Vagina (tissue), 2 donors: ENCODE data around the gene HAAO. TPM values are rescaled to one million over a fixed set of nuclear protein-coding genes. Genes with fewer than 3 reads are reported as not detected.

Experiments used
- DNase-seq, 2 donors: peaks; one replicate each; pipeline ENCODE4 v3.0.0-alpha.2; 2017; ENCODE audit errors: extremely low spot score in 2 of 2
- H3K27ac ChIP-seq: fragments of 200-600 bp; sonication (generic); one replicate; pipeline ENCODE4 v1.5.1; 2019
- H3K27me3 ChIP-seq: fragments of 200-600 bp; sonication (generic); one replicate; pipeline ENCODE4 v1.5.1; 2019
- H3K36me3 ChIP-seq, 2 donors: fragments of 200-600 bp; sonication (generic); one replicate each; pipeline ENCODE4 v1.5.1; 2017 to 2019
- H3K4me1 ChIP-seq: fragments of 200-600 bp; sonication (generic); one replicate; pipeline ENCODE4 v1.5.1; 2019
- H3K4me3 ChIP-seq, 2 donors: fragments of 200-600 bp; sonication (generic); 1 replicate in 1 of 2; 2 replicates in 1 of 2; pipeline ENCODE4 v1.5.1; 2016 to 2019
- H3K9me3 ChIP-seq: fragments of 200-600 bp; sonication (generic); one replicate; pipeline ENCODE4 v1.5.1; 2019
- POLR2A ChIP-seq, 2 donors: fragments of 450-650 bp; IDR thresholded peaks; one replicate each; pipeline ENCODE4 v1.6.1; 2017; ENCODE audit warnings: antibody characterized with exemption in 2 of 2, mild to moderate bottlenecking in 2 of 2, moderate library complexity in 2 of 2
- POLR2AphosphoS5 ChIP-seq, 2 donors: sonication (generic); formaldehyde crosslinking; IDR thresholded peaks; one replicate each; pipeline ENCODE4 v1.9.0; 2017; ENCODE audit warnings: antibody characterized with exemption in 2 of 2, mild to moderate bottlenecking in 2 of 2, low read depth in 1 of 2; ENCODE audit not compliant: insufficient read depth in 1 of 2
- intact Hi-C: fragments of 100-400 bp; cut with DNase I; formaldehyde crosslinking; loops from one replicate; pipeline ENCODE4 v1.15.1; 2023
- total RNA-seq: library from RNA; depleted of rRNA; stranded (reverse); fragments of >200 nt; gene quantifications from one replicate; pipeline ENCODE4 v1.2.3, GENCODE V29; 2016
- TF ChIP-seq, protein P1 (sequence below), 3 experiments: fragments of 450-650 bp in 2 of 3; fragments of 200-600 bp in 1 of 3; sonication (generic) in 1 of 3; IDR thresholded peaks; one replicate each; pipeline ENCODE4 v1.5.1; 2017 to 2019; ENCODE audit warnings: antibody characterized with exemption in 3 of 3, mild to moderate bottlenecking in 2 of 3, moderate library complexity in 2 of 3

Gene HAAO
- total RNA-seq, 1 donor from 2014 or later, result 5.9 TPM

- H3K36me3 ChIP-seq, result no peaks in the 10 kb centered on the region
Observed at GRCh38 chr2:42809131-42809818, 16.9 kb upstream of the HAAO start.

GRCh38 chr2:42808301-42808700, 15.9 kb upstream of the HAAO start:
- intact Hi-C loops, result no loop called here
- no peak overlapping the region for H3K4me3 ChIP-seq
- no peak for TF ChIP-seq POLR2A (IDR thresholded peaks at IDR 0.05)
- TF ChIP-seq POLR2AphosphoS5 (IDR thresholded peaks at IDR 0.05; ENCODE audit: insufficient read depth in 1 of 2, low read depth in 1 of 2), result no peak
- TF ChIP-seq, protein P1, sequence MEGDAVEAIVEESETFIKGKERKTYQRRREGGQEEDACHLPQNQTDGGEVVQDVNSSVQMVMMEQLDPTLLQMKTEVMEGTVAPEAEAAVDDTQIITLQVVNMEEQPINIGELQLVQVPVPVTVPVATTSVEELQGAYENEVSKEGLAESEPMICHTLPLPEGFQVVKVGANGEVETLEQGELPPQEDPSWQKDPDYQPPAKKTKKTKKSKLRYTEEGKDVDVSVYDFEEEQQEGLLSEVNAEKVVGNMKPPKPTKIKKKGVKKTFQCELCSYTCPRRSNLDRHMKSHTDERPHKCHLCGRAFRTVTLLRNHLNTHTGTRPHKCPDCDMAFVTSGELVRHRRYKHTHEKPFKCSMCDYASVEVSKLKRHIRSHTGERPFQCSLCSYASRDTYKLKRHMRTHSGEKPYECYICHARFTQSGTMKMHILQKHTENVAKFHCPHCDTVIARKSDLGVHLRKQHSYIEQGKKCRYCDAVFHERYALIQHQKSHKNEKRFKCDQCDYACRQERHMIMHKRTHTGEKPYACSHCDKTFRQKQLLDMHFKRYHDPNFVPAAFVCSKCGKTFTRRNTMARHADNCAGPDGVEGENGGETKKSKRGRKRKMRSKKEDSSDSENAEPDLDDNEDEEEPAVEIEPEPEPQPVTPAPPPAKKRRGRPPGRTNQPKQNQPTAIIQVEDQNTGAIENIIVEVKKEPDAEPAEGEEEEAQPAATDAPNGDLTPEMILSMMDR (IDR thresholded peaks at IDR 0.05), result no peak
- H3K27ac ChIP-seq, result no peak overlapping the region
- no peaks in the 10 kb centered on the region for H3K36me3 ChIP-seq
- no peaks in the 10 kb centered on the region for H3K9me3 ChIP-seq
- DNase-seq, result peak in 1 of 2 donors; percentile 58
- no peaks in the 10 kb centered on the region for H3K27me3 ChIP-seq
- H3K4me1 ChIP-seq, result peaks cover 10% of the 10 kb centered on the region

More at GRCh38 chr2:42809131-42809818, 16.9 kb upstream of the HAAO start:
- Histone ChIP-seq H3K9me3 (no peaks in the 10 kb centered on the region), H3K4me1 (peaks cover 10% of the 10 kb centered on the region), H3K27ac (peak overlapping the region; percentile 98), H3K27me3 (no peaks in the 10 kb centered on the region), H3K4me3 (peak overlapping the region; percentile 58 to 78)
- peak; percentile 84 to 92 for DNase-seq
- intact Hi-C loops, result no loop called here
- TF ChIP-seq, protein P1 (IDR thresholded peaks at IDR 0.05), result no peak
- TF ChIP-seq POLR2AphosphoS5 (IDR thresholded peaks at IDR 0.05; ENCODE audit: insufficient read depth in 1 of 2, low read depth in 1 of 2) (peak in 1 of 2 donors; percentile 13), POLR2A (IDR thresholded peaks at IDR 0.05) (no peak)

DNA sequence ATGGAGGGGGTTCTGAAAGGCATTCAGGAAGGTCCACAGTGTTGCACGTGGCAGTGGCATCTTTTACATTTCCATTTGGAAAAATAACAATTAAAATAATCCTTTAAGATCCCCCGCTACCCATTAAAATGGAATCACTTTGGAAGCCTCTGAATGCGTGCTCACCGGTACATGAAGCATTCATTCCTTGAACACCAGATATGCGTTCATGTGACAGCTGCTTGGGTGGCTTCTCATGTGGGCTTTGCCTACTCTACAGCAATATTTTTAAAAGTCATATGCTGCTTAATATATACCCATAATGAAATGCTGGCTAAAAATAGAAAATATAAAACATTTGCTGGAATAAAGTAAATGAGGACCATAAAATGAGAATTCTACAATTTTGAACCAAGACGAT, 14.4 kb upstream of the HAAO start:
- TF ChIP-seq POLR2AphosphoS5 (IDR thresholded peaks at IDR 0.05; ENCODE audit: insufficient read depth in 1 of 2, low read depth in 1 of 2) (no peak), POLR2A (IDR thresholded peaks at IDR 0.05) (no peak)
- TF ChIP-seq, protein P1 (IDR thresholded peaks at IDR 0.05), result no peak
- no peak overlapping the region for H3K4me3 ChIP-seq
- no peaks in the 10 kb centered on the region for H3K36me3 ChIP-seq
- peaks cover 7% of the 10 kb centered on the region for H3K4me1 ChIP-seq
- no peak for DNase-seq
- H3K27me3 ChIP-seq, result no peaks in the 10 kb centered on the region
- H3K9me3 ChIP-seq, result no peaks in the 10 kb centered on the region
- H3K27ac ChIP-seq, result no peak overlapping the region
- intact Hi-C loops, result no loop called here

DNA sequence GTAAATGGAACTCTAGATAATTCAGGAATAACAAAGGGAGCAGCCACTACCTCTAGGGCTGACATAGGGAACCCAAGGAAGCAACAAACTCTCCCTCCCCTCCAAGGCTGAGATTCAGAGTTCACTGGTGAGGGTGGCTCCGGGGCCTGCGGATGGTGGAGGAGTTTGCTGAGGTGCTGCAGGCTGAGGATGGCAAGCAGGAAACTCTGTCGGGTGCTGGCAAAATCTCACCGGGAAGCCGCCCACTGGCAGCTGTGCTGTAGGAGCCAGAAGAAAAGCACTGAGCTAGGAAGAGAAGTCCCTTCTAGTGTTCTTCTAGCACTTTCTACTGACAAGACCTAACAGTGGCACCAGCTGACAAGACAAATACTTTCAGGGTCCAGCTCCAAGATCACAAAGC, 12.5 kb upstream of the HAAO start:
- Histone ChIP-seq H3K36me3 (no peaks in the 10 kb centered on the region), H3K27me3 (no peaks in the 10 kb centered on the region), H3K4me1 (peaks cover 10% of the 10 kb centered on the region), H3K4me3 (no peak overlapping the region), H3K27ac (no peak overlapping the region), H3K9me3 (no peaks in the 10 kb centered on the region)
- intact Hi-C loops, result no loop called here
- no peak for DNase-seq
- TF ChIP-seq POLR2A (IDR thresholded peaks at IDR 0.05) (no peak), POLR2AphosphoS5 (IDR thresholded peaks at IDR 0.05; ENCODE audit: insufficient read depth in 1 of 2, low read depth in 1 of 2) (no peak)
- TF ChIP-seq, protein P1 (IDR thresholded peaks at IDR 0.05), result no peak

DNA sequence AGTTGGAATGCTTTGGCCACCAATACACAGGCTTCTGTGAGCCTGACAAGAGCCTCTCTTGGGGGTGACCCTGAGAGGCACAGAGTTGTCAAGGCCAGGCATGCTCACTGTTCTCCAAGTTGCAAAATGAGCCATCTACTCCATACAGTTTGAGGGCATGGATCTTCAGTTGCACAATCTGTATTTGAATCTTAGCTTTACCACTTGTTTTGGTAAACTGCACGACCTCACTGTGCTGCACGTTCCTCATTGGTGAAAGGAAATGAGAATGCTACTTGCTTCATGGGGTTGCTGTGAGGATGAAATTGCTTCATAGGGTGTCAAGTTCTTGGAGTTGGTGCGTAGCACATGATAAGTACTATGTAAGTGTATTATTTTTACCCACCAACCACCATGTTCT, 12.0 kb upstream of the HAAO start:
- Histone ChIP-seq H3K9me3 (no peaks in the 10 kb centered on the region), H3K27ac (no peak overlapping the region), H3K27me3 (no peaks in the 10 kb centered on the region), H3K36me3 (no peaks in the 10 kb centered on the region), H3K4me1 (peaks cover 10% of the 10 kb centered on the region), H3K4me3 (no peak overlapping the region)
- DNase-seq, result no peak
- intact Hi-C loops, result no loop called here
- TF ChIP-seq POLR2A (IDR thresholded peaks at IDR 0.05) (no peak), POLR2AphosphoS5 (IDR thresholded peaks at IDR 0.05; ENCODE audit: insufficient read depth in 1 of 2, low read depth in 1 of 2) (no peak)
- TF ChIP-seq, protein P1 (IDR thresholded peaks at IDR 0.05), result no peak
